Gastrocnemius medialis (tissue), 4 donors: ENCODE results near the gene RAB5A.

ENCODE experiments used
- POLR2A ChIP-seq, 2 donors: fragments of 450-650 bp; IDR thresholded peaks; one replicate each; pipeline ENCODE4 v1.6.1; 2017; ENCODE audit warnings: antibody characterized with exemption in 2 of 2, mild to moderate bottlenecking in 2 of 2, moderate library complexity in 2 of 2
- TF ChIP-seq, protein P1 (sequence below), 5 experiments: fragments of 450-650 bp in 3 of 5; fragments of 200-600 bp in 2 of 5; sonication (generic) in 2 of 5; IDR thresholded peaks in 4 of 5; conservative IDR thresholded peaks in 1 of 5; 1 replicate in 4 of 5; 2 replicates in 1 of 5; pipeline ENCODE4 v1.5.1; 2016 to 2019; ENCODE audit warnings: antibody characterized with exemption in 5 of 5, mild to moderate bottlenecking in 3 of 5, moderate library complexity in 3 of 5

DNA sequence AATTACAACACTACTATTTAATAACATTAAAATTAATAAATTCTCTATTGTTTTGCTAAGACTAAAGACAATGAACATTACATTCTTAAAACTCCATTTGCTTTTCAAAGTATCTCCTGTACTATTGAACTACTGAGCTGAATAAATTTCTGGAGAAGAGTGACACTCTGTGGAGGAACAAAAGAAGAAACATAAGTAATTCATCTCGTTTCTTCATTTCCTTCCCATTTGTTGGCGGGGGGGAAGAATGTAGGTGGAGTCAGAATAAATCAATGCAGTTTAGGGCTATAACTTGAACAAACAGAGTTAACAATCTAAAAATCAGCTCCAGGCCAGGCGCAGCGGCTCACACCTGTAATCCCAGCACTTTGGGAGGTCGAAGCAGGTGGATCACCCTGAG lies 45.6 kb upstream of the RAB5A start:
- TF ChIP-seq, protein P1, sequence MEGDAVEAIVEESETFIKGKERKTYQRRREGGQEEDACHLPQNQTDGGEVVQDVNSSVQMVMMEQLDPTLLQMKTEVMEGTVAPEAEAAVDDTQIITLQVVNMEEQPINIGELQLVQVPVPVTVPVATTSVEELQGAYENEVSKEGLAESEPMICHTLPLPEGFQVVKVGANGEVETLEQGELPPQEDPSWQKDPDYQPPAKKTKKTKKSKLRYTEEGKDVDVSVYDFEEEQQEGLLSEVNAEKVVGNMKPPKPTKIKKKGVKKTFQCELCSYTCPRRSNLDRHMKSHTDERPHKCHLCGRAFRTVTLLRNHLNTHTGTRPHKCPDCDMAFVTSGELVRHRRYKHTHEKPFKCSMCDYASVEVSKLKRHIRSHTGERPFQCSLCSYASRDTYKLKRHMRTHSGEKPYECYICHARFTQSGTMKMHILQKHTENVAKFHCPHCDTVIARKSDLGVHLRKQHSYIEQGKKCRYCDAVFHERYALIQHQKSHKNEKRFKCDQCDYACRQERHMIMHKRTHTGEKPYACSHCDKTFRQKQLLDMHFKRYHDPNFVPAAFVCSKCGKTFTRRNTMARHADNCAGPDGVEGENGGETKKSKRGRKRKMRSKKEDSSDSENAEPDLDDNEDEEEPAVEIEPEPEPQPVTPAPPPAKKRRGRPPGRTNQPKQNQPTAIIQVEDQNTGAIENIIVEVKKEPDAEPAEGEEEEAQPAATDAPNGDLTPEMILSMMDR (IDR thresholded peaks at IDR 0.05 in 4 of 5, conservative IDR thresholded peaks at IDR 0.05 in 1 of 5): no peak
- no peak for TF ChIP-seq POLR2A (IDR thresholded peaks at IDR 0.05)
